K562 (cell line): ENCODE data around the gene GMDS. TPM values are rescaled to one million over a fixed set of nuclear protein-coding genes. Genes with fewer than 3 reads are reported as not detected.

Experiments used
- ATAC-seq: fragments of 200-7000 bp; cut with Tn5 transposase; 3 replicates; pipeline ENCODE4 v1.9.1; 2020; ENCODE audit warnings: moderate library complexity
- BruUV-seq: library from RNA; stranded (reverse); fragments of 400-500 nt; replicated peaks from 2 replicates; lab custom pipeline; 2021; lab: Mats Ljungman, UMichigan
- CTCF ChIA-PET: fragments of 300-600 bp; formaldehyde crosslinking; extraction: SDS; loops from one replicate; lab custom pipeline; 2021; ENCODE audit warnings: low intra/inter-chr PET ratio; lab: Yijun Ruan, JAX
- POLR2A ChIA-PET: fragments of 300-600, 350-650 bp; sonication (Branson Sonifier 250); formaldehyde crosslinking; extraction: SDS; loops from one replicate; lab custom pipeline; 2021; ENCODE audit warnings: antibody characterized with exemption, inconsistent platforms; lab: Yijun Ruan, JAX
- DNase-seq, 4 experiments: peaks; one replicate each; pipeline versions ENCODE4 v3.0.0 to v3.0.0-alpha.2; 2011 to 2018; ENCODE audit warnings: low spot score in 3 of 4, mixed read lengths in 3 of 4; ENCODE audit errors: extremely low read depth in 1 of 4
- FAIRE-seq: peaks from 2 replicates; lab custom pipeline; 2011; peaks lifted over from hg19 to GRCh38; lab: Jason Lieb, UNC
- H2AFZ ChIP-seq: 2 replicates; pipeline ENCODE4 v1.6.0; 2011; ENCODE audit warnings: low read depth, low read length, control low read depth, inconsistent platforms
- H3K27ac ChIP-seq: fragments of 200-600 bp; 3 replicates; pipeline ENCODE4 v1.8.0; 2011; ENCODE audit warnings: low read depth, mild to moderate bottlenecking, control low read depth, inconsistent platforms, low read length, moderate library complexity, mixed read lengths; ENCODE audit errors: extremely low read depth
- H3K27me3 ChIP-seq, 2 experiments: fragments of 300-600 bp in 1 of 2; 2 replicates in 1 of 2; 3 replicates in 1 of 2; pipeline versions ENCODE4 v1.6.0 to v1.8.0; 2011; ENCODE audit warnings: inconsistent platforms in 2 of 2, low read length in 2 of 2, mild to moderate bottlenecking in 1 of 2, mixed read lengths in 1 of 2, moderate library complexity in 1 of 2; ENCODE audit not compliant: control insufficient read depth in 2 of 2, insufficient read depth in 2 of 2
- H3K36me3 ChIP-seq: fragments of 300-600 bp; 3 replicates; pipeline ENCODE4 v1.8.0; 2011; ENCODE audit warnings: mild to moderate bottlenecking, low read length, inconsistent platforms; ENCODE audit not compliant: control insufficient read depth, insufficient read depth
- H3K4me1 ChIP-seq, 2 experiments: fragments of 200-600 bp in 1 of 2; replicated peaks in 1 of 2; 2 replicates in 1 of 2; 3 replicates in 1 of 2; pipeline versions ENCODE4 v1.5.1 to v1.8.0; 2011; ENCODE audit warnings: inconsistent platforms in 2 of 2, low read length in 2 of 2, mild to moderate bottlenecking in 1 of 2, mixed read lengths in 1 of 2, moderate library complexity in 1 of 2; ENCODE audit not compliant: control insufficient read depth in 2 of 2, insufficient read depth in 2 of 2
- H3K4me2 ChIP-seq: 2 replicates; pipeline ENCODE4 v1.6.1; 2011; ENCODE audit warnings: low read length, control low read depth, inconsistent platforms, mixed read lengths; ENCODE audit not compliant: insufficient read depth
- H3K4me3 ChIP-seq: fragments of 200-600 bp; sonication (generic), shearing (Covaris generic); 2 replicates; pipeline ENCODE4 v1.5.1; 2016; ENCODE audit warnings: control low read depth, inconsistent platforms
- H3K79me2 ChIP-seq: fragments of 200-600 bp; 3 replicates; pipeline ENCODE4 v1.8.0; 2011; ENCODE audit warnings: low read length, inconsistent platforms; ENCODE audit not compliant: control insufficient read depth, insufficient read depth
- H3K9ac ChIP-seq, 2 experiments: 2 replicates each; pipeline versions ENCODE4 v1.6.0 to v1.6.1; 2011; ENCODE audit warnings: low read depth in 2 of 2, low read length in 2 of 2, control low read depth in 1 of 2, inconsistent platforms in 1 of 2, mild to moderate bottlenecking in 1 of 2, mixed read lengths in 1 of 2; ENCODE audit not compliant: insufficient read depth in 1 of 2
- H3K9me1 ChIP-seq: one replicate; pipeline ENCODE4 v1.6.0; 2011; ENCODE audit warnings: inconsistent platforms, mild to moderate bottlenecking, low read length, moderate library complexity; ENCODE audit not compliant: control insufficient read depth, insufficient read depth
- H3K9me3 ChIP-seq: replicated peaks from 2 replicates; pipeline ENCODE4 v1.5.1; 2011; ENCODE audit warnings: low read depth, low read length, inconsistent platforms; ENCODE audit not compliant: control insufficient read depth, insufficient read depth
- H4K20me1 ChIP-seq: replicated peaks from 2 replicates; pipeline ENCODE4 v1.6.1; 2011; ENCODE audit warnings: low read length, inconsistent platforms, mixed read lengths; ENCODE audit not compliant: control insufficient read depth, insufficient read depth
- C11orf30 ChIP-seq: fragments of 450-650 bp; IDR thresholded peaks from 2 replicates; pipeline ENCODE4 v1.6.1; 2016; ENCODE audit warnings: low read depth, mild to moderate bottlenecking
- CEBPZ ChIP-seq: fragments of 150-350 bp; IDR thresholded peaks from 2 replicates; pipeline ENCODE4 v1.6.1; 2014; ENCODE audit warnings: low read depth, mild to moderate bottlenecking, low read length, borderline replicate concordance
- CHAMP1 ChIP-seq: fragments of 450-650 bp; IDR thresholded peaks from 2 replicates; pipeline ENCODE4 v1.6.1; 2016; ENCODE audit warnings: mild to moderate bottlenecking
- GABPA ChIP-seq: fragments of 200-800 bp; sonication (Bioruptor generic); conservative IDR thresholded peaks from 2 replicates; pipeline ENCODE4 v1.6.1; 2016; ENCODE audit warnings: low read depth, missing genetic modification characterization, missing compliant biosample characterization
- SNIP1 ChIP-seq: fragments of 450-650 bp; IDR thresholded peaks from 2 replicates; pipeline ENCODE4 v1.7.1; 2017; ENCODE audit warnings: low read depth, mild to moderate bottlenecking
- ZNF354B ChIP-seq: fragments of 250-450 bp; sonication (Bioruptor Pico); IDR thresholded peaks from 2 replicates; pipeline ENCODE4 v1.4.0; 2020
- ZNF395 ChIP-seq: fragments of 200-800 bp; sonication (Bioruptor generic); IDR thresholded peaks from 2 replicates; pipeline ENCODE4 v1.6.1; 2017; ENCODE audit warnings: missing genetic modification characterization, missing compliant biosample characterization
- ZNF561 ChIP-seq: fragments of 450-650 bp; formaldehyde crosslinking; conservative IDR thresholded peaks from 2 replicates; pipeline ENCODE4 v1.4.0; 2020; ENCODE audit warnings: mild to moderate bottlenecking, moderate library complexity
- WGBS: fragments of 100-300 bp; shearing (Covaris generic); methylation state at CpG from one replicate; pipeline ENCODE4 v1.1.6; 2016; ENCODE audit warnings: low coverage, mixed read lengths; ENCODE audit not compliant: insufficient coverage; ENCODE audit errors: missing lambda C conversion rate; 5-methylcytosine and 5-hydroxymethylcytosine counted together
- in situ Hi-C: fragments of 300-500 bp; cut with MboI; formaldehyde crosslinking; loops from 4 replicates; pipeline ENCODE4 v1.15.0; 2018; ENCODE audit warnings: inconsistent platforms, mixed read lengths
- intact Hi-C: fragments of 100-400 bp; cut with micrococcal nuclease; formaldehyde crosslinking; loops from 2 replicates; pipeline ENCODE4 v1.14.2; 2022
- polyA plus RNA-seq, 8 experiments: library from polyadenylated mRNA; depleted of rRNA in 4 of 8; stranded (reverse) in 5 of 8; unstranded in 3 of 8; fragments of >200 nt; fragmentation: Nextera tagmentation in 2 of 8; fragmentation: Illumina TruSeq in 1 of 8; extraction: Ambion mirVana in 2 of 8; extraction: Trizol in 1 of 8; gene quantifications; 2 replicates each; pipeline versions ENCODE4 v1.2.1 to v1.2.3, GENCODE V29; 2011 to 2014; ENCODE audit warnings: inconsistent platforms in 1 of 8, missing spikeins in 1 of 8
- total RNA-seq, 7 experiments: library from RNA; depleted of rRNA in 6 of 7; stranded (reverse); fragments of >200 nt in 6 of 7; fragmentation: Illumina TruSeq in 2 of 7; extraction: Trizol in 2 of 7; gene quantifications; 2 replicates each; pipeline versions ENCODE4 v1.2.1 to v1.2.3, GENCODE V29; 2011 to 2021; ENCODE audit warnings: low replicate concordance in 1 of 7
- TF ChIP-seq, protein P1 (sequence below): fragments of 250-450 bp; sonication (Bioruptor Pico); IDR thresholded peaks from 2 replicates; pipeline ENCODE4 v1.5.0; 2021; ENCODE audit warnings: mild to moderate bottlenecking, borderline replicate concordance

The GMDS gene
- total and polyA plus RNA-seq, 9 of the 15 experiments (the other 6 are each of a cell fraction or from before 2014, with no cell fraction given), result 0.48 to 31.8 (median 13.4) TPM

DNA sequence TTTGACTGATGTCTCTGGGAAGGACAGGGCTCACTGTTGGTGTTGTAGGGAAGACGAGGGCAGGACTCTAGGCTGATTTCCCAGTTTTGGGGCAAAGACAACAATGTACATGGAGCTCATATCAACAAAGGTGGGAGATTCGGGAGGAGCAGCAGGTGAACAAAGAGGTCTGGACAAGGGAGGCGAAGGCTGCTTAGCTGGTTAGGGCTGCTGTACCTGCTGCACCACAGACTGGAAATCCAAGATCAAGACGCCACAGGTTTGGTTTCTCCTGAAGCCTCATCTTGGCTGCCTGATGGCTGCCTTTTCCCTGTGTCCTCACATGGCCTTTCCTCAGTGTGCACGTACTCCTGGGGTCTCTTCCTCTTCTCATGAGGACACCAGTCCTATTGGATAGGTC lies 348.5 kb downstream of the GMDS start (continued):
- no peak for TF ChIP-seq CEBPZ
- no peak for TF ChIP-seq CHAMP1

DNA sequence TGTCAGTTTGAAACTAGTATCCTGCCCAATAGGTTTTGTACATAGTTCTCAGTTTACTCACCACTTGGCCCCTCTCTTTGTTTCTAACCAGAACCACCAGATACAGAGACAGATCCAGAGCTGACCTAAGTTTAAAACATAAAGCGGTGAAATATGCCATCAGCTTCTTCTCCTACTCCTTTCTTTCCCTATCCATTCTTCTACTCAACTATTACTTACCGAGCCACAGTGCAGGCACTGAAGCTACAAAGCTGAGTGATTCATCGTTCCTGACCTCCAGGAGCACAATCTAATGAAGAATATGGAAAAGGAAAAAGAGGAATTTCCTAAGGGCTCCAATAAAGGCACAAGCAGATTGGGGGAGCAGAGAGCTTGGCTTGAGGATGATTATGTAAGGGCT lies 349.7 kb downstream of the GMDS start:
- in situ Hi-C loops, result loop anchor here (10.0 kb wide), 1 partner anchor 459 kb away; no protein-coding TSS in a partner anchor
- CTCF ChIA-PET, result no interaction called here
- FAIRE-seq, result no peak
- TF ChIP-seq, protein P1, sequence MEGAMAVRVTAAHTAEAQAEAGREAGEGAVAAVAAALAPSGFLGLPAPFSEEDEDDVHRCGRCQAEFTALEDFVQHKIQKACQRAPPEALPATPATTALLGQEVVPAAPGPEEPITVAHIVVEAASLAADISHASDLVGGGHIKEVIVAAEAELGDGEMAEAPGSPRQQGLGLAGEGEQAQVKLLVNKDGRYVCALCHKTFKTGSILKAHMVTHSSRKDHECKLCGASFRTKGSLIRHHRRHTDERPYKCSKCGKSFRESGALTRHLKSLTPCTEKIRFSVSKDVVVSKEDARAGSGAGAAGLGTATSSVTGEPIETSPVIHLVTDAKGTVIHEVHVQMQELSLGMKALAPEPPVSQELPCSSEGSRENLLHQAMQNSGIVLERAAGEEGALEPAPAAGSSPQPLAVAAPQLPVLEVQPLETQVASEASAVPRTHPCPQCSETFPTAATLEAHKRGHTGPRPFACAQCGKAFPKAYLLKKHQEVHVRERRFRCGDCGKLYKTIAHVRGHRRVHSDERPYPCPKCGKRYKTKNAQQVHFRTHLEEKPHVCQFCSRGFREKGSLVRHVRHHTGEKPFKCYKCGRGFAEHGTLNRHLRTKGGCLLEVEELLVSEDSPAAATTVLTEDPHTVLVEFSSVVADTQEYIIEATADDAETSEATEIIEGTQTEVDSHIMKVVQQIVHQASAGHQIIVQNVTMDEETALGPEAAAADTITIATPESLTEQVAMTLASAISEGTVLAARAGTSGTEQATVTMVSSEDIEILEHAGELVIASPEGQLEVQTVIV (CRISPR knock-in tag), result no peak
- TF ChIP-seq C11orf30 (no peak), ZNF395 (no peak), ZNF561 (CRISPR knock-in tag) (no peak), GABPA (tag) (no peak), SNIP1 (no peak), ZNF354B (CRISPR knock-in tag) (no peak)

More for the DNA sequence above, 349.7 kb downstream of the GMDS start:
- Histone ChIP-seq H2AFZ (no peak overlapping the region), H3K9me1 (no peaks in the 10 kb centered on the region), H3K27ac (no peak overlapping the region), H3K4me2 (no peak overlapping the region), H4K20me1 (no peaks in the 10 kb centered on the region; the same call in 1 of the 2 replicates), H3K9me3 (no peaks in the 10 kb centered on the region), H3K27me3 (peaks cover 7 to 19% of the 10 kb centered on the region in 2 experiments), H3K9ac (no peak overlapping the region), H3K36me3 (no peaks in the 10 kb centered on the region), H3K4me1 (no peaks in the 10 kb centered on the region), H3K4me3 (no peak overlapping the region), H3K79me2 (no peaks in the 10 kb centered on the region)
- intact Hi-C loops, result loop anchor here (10.0 kb wide), 1 partner anchor 209 kb away; no protein-coding TSS in a partner anchor
- WGBS, result 2% methylated on average over 3 of the region's 3 CpGs
- BruUV-seq, result no TSS peak
- POLR2A ChIA-PET, result interaction anchor here (0.6 to 1.1 kb wide), 2 partner anchors 12 to 79 kb away, joined by 3 read pairs; no protein-coding TSS in a partner anchor
- no peak for ATAC-seq
- no peak for DNase-seq
